Liver (tissue), 3 donors: Measurements from ENCODE around the gene CCDC8.

Experiments used
- ATF3 ChIP-seq: IDR thresholded peaks from 2 replicates; pipeline ENCODE4 v1.6.1; 2016; ENCODE audit warnings: antibody characterized with exemption
- CTCF ChIP-seq: fragments of 150-350 bp; IDR thresholded peaks from 2 replicates; pipeline ENCODE4 v1.5.1; 2017; ENCODE audit warnings: improper control_type of control experiment, low read depth, low read length; ENCODE audit not compliant: missing input control
- HNF4A ChIP-seq, 2 donors: conservative IDR thresholded peaks; 2 replicates each; pipeline ENCODE4 v1.6.1; 2016; ENCODE audit warnings: antibody characterized with exemption in 2 of 2, mild to moderate bottlenecking in 2 of 2
- MAX ChIP-seq: IDR thresholded peaks from 2 replicates; pipeline ENCODE4 v1.6.1; 2016; ENCODE audit warnings: antibody characterized with exemption
- RAD21 ChIP-seq, 2 donors: IDR thresholded peaks; 2 replicates each; pipeline ENCODE4 v1.6.1; 2016; ENCODE audit warnings: antibody characterized with exemption in 2 of 2, mild to moderate bottlenecking in 2 of 2
- TAF1 ChIP-seq: conservative IDR thresholded peaks from 2 replicates; pipeline ENCODE4 v1.6.1; 2016; ENCODE audit warnings: antibody characterized with exemption, mild to moderate bottlenecking
- YY1 ChIP-seq: IDR thresholded peaks from 2 replicates; pipeline ENCODE4 v1.6.1; 2016; ENCODE audit warnings: antibody characterized with exemption, mild to moderate bottlenecking
- ZBTB33 ChIP-seq: IDR thresholded peaks from 2 replicates; pipeline ENCODE4 v1.6.1; 2016; ENCODE audit warnings: antibody characterized with exemption
- donor health status: healthy.
- donor health status: healthy.

- TF ChIP-seq YY1 (no peak), CTCF (no peak), RAD21 (IDR thresholded peaks at IDR 0.05) (no peak), ATF3 (no peak), TAF1 (no peak), HNF4A (conservative IDR thresholded peaks at IDR 0.05) (no peak), ZBTB33 (no peak), MAX (no peak)
Measured at GRCh38 chr19:46407856-46408663, 5.3 kb downstream of the CCDC8 start.
